Thyroid gland (tissue), 4 donors: ENCODE results near the gene ARHGEF28.

Experiments
- POLR2A ChIP-seq, 2 donors: fragments of 450-650 bp; IDR thresholded peaks; one replicate each; pipeline ENCODE4 v1.6.1; 2017; ENCODE audit warnings: antibody characterized with exemption in 2 of 2, mild to moderate bottlenecking in 2 of 2, moderate library complexity in 1 of 2
- TF ChIP-seq, protein P1 (sequence below), 6 experiments: fragments of 200-600 bp in 3 of 6; fragments of 450-650 bp in 3 of 6; sonication (generic) in 3 of 6; IDR thresholded peaks; one replicate each; pipeline ENCODE4 v1.5.1; 2016 to 2019; ENCODE audit warnings: antibody characterized with exemption in 6 of 6, mild to moderate bottlenecking in 2 of 6, inconsistent platforms in 1 of 6, moderate library complexity in 1 of 6

GRCh38 chr5:73950912-73951430 lies 325.0 kb downstream of the ARHGEF28 start:
- TF ChIP-seq, protein P1, sequence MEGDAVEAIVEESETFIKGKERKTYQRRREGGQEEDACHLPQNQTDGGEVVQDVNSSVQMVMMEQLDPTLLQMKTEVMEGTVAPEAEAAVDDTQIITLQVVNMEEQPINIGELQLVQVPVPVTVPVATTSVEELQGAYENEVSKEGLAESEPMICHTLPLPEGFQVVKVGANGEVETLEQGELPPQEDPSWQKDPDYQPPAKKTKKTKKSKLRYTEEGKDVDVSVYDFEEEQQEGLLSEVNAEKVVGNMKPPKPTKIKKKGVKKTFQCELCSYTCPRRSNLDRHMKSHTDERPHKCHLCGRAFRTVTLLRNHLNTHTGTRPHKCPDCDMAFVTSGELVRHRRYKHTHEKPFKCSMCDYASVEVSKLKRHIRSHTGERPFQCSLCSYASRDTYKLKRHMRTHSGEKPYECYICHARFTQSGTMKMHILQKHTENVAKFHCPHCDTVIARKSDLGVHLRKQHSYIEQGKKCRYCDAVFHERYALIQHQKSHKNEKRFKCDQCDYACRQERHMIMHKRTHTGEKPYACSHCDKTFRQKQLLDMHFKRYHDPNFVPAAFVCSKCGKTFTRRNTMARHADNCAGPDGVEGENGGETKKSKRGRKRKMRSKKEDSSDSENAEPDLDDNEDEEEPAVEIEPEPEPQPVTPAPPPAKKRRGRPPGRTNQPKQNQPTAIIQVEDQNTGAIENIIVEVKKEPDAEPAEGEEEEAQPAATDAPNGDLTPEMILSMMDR (IDR thresholded peaks at IDR 0.05) = no peak
- TF ChIP-seq POLR2A (IDR thresholded peaks at IDR 0.05) = no peak
